Measurements from ENCODE around the gene CCDC154.

CCDC154 gene

DNA sequence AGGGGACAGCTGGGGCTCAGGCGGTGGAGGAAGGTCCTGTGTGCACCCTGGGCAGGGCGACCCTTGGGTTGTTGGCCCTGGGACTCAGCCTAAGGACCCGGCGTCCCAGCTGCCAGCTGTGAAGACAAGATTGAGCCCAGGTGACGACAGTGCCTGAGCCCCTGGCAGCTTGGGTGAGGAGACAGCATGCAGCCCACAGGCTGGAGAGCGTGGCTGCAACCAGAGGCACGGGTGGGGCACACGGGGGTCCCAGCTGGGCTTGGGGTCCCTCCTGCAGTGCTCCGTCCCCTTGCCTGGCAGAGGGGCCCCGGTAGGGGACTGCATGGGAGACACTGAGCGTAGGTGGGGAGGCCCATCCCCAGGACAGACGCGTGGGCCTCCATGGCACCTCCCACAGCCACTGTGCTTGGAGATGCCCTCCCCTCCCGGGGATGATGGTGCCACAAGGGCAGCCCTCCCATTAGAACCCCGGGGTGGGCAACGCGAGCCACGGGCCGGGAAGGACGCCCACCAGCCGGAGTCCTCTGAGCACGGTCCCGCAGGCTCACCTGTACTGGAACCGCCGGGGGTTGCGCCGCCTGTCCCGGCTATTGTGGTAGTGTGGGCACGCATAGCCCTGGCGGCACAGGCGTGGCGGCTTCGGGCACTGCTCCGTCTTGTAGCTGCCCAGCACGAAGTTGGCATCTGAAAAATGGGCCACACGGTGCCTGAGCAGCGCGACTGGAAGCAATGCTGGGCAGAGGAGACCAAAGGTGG, 45.4 kb downstream of the CCDC154 start:
- FAIRE-seq: no peak

DNA sequence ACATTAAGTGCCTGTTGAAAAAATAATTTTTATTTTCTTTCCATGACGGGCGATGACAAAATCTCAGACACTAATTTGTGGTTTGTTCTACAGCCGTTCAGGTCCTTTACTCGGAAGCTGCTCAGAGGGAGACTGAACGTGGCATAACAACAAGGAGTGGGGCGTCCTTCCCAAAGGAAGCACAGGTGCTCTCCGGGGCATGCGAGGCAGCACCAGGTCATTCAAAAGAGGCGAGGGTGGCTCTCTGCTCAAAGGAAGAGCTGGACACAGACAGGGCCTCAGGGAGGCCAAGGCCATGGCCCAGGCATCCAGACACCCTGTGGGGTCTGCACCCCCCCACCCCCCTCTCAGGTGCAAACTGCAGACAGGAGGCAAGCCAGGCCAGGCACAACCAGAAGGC, 46.0 kb downstream of the CCDC154 start:
- no peak for FAIRE-seq
- no peak for DNase-seq (ENCODE audit: insufficient read length, low spot score)
- TF ChIP-seq, protein P1, sequence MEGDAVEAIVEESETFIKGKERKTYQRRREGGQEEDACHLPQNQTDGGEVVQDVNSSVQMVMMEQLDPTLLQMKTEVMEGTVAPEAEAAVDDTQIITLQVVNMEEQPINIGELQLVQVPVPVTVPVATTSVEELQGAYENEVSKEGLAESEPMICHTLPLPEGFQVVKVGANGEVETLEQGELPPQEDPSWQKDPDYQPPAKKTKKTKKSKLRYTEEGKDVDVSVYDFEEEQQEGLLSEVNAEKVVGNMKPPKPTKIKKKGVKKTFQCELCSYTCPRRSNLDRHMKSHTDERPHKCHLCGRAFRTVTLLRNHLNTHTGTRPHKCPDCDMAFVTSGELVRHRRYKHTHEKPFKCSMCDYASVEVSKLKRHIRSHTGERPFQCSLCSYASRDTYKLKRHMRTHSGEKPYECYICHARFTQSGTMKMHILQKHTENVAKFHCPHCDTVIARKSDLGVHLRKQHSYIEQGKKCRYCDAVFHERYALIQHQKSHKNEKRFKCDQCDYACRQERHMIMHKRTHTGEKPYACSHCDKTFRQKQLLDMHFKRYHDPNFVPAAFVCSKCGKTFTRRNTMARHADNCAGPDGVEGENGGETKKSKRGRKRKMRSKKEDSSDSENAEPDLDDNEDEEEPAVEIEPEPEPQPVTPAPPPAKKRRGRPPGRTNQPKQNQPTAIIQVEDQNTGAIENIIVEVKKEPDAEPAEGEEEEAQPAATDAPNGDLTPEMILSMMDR (IDR thresholded peaks at IDR 0.05; ENCODE audit: insufficient read depth, missing control alignments): no peak

More for the DNA sequence above, 45.4 kb downstream of the CCDC154 start:
- no peak for DNase-seq (ENCODE audit: insufficient read length, low spot score)
- TF ChIP-seq, protein P1 (IDR thresholded peaks at IDR 0.05; ENCODE audit: insufficient read depth, missing control alignments): no peak

DNA sequence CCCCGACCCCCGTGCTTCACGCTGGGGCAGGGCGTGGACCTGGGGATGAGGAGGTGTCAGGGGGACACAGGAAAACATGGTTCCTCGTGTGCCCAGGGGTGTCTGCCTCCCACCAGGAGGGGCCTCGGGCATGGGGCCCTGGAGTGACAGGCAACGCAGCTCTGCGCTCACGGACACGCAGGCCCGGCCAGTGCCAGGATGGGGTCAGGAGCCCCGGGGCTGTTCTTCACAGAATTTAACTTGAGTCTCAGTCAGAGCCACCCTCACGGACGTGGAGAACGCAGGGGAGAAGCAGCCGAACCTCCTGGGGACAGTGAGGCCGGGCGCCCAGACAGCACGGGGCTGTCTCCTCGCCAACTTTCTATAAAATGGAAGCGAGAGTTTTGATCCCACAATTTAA, 46.6 kb downstream of the CCDC154 start:
- FAIRE-seq (no peak), DNase-seq (ENCODE audit: insufficient read length, low spot score) (no peak)
- TF ChIP-seq, protein P1 (IDR thresholded peaks at IDR 0.05; ENCODE audit: insufficient read depth, missing control alignments): no peak

DNA sequence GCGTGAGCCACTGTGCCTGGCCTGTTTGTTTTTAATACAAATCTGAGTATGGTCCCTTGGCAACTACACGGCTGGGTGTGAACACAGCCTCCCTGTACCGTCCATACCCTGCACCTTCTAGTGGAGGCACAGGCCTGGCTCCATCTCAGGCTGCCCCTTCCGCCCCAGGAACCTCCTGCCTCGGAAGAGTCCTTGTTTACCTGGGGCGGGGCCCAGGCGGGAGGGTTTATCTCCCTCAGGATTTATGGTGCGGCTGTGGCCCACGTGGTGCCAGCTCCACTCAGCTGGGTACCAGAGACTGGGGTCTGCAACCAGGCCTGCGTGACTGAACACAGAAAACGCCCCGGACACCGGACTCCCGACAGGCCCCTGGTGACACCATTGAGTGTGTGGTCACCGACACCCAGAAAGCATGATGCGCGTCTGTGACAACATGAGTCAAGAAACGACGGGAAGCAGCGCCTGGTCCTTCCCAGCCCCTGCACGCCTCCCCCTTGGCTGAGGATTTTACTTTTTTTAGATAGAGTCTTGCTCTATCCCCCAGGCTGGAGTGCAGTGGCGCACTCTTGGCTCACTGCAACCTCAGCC, 48.8 kb downstream of the CCDC154 start:
- DNase-seq (ENCODE audit: insufficient read length, low spot score): no peak
- FAIRE-seq: no peak
- TF ChIP-seq, protein P1 (IDR thresholded peaks at IDR 0.05; ENCODE audit: insufficient read depth, missing control alignments): no peak

DNA sequence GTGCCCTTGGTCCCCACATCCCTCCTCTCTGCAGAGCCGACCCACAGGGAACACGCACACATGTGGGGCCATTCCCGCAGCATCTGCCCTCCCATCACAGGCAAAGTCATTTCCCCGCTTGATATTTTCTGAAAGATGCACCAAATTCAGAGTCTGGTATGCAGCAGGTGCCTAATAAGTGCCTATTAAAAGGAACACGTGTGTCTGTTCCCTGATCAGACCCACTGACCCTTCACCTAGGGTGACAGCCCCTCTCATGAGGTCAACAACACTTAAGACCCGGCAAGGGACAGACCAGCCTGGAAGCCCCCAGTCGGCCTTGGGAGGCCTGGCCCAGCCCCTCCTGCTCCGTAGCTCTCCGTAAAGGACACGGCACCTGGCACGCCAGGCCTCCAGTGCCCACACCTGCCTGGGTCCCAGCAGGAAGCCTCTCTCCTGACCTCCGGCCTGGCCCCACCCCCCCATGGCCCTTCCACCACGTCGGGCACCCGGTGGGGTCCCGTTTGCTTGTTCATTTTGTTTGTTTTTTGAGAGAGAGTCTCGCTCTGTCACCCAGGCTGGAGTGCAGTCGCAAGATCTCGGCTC, 49.9 kb downstream of the CCDC154 start:
- no peak for FAIRE-seq
- no peak for DNase-seq (ENCODE audit: insufficient read length, low spot score)
- TF ChIP-seq, protein P1 (IDR thresholded peaks at IDR 0.05; ENCODE audit: insufficient read depth, missing control alignments): no peak

DNA sequence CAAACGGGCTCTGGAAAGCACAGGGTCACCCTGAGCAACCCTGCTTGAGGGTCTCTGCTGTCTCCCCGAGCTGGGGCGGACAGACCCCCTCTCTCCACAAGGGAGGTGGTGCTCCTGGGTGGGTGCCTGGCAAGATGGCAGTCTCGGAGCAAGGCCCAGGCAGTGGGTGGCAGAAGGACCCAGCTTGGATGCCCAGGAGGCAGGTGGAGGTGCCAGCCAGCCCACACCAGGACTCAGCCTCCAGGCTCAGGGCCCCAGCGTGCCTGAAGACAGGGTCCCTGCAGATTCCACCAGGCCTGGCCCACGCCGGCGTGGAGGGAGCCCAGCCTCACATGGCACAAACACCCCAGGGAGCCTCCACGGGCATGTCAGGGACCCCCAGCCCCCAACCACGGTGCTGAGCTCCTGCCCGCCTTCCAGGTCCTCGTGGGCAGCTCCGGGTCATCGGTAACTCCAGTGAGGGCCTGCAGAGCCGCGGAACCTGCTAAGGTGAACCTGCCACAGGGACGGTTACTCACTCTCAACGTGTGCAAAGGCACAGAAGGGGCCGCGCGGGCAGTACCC, 50.7 kb downstream of the CCDC154 start:
- TF ChIP-seq, protein P1 (IDR thresholded peaks at IDR 0.05; ENCODE audit: insufficient read depth, missing control alignments): no peak

More for the DNA sequence above, 50.7 kb downstream of the CCDC154 start:
- DNase-seq (ENCODE audit: insufficient read length, low spot score) (no peak), FAIRE-seq (no peak)

Data from D721Med (cell line).